Endothelial cell of umbilical vein (primary cell): Measurements from ENCODE around the gene TGFBR2.

ENCODE experiments used
- CTCF ChIP-seq, 2 donors: IDR thresholded peaks; 1 replicate in 1 of 2; 2 replicates in 1 of 2; pipeline ENCODE4 v1.5.1; 2011; ENCODE audit warnings: low read length in 2 of 2, mild to moderate bottlenecking in 2 of 2, moderate library complexity in 2 of 2, control low read depth in 1 of 2, inconsistent platforms in 1 of 2, low read depth in 1 of 2; ENCODE audit not compliant: insufficient read depth in 1 of 2; ENCODE audit errors: extremely low read depth in 1 of 2
- EZH2 ChIP-seq: IDR thresholded peaks from 2 replicates; pipeline ENCODE4 v1.6.1; 2012; ENCODE audit warnings: borderline replicate concordance, low read depth, mild to moderate bottlenecking, moderate library complexity, low read length, inconsistent platforms; ENCODE audit not compliant: severe bottlenecking
- FOS ChIP-seq: IDR thresholded peaks from 2 replicates; pipeline ENCODE4 v1.6.1; 2011; ENCODE audit warnings: mild to moderate bottlenecking, low read length, moderate library complexity, borderline replicate concordance; ENCODE audit not compliant: insufficient read depth
- JUN ChIP-seq: IDR thresholded peaks from 2 replicates; pipeline ENCODE4 v1.6.1; 2011; ENCODE audit warnings: borderline replicate concordance, low read depth; ENCODE audit not compliant: insufficient read length, insufficient read depth
- MAX ChIP-seq: IDR thresholded peaks from 2 replicates; pipeline ENCODE4 v1.6.1; 2011; ENCODE audit not compliant: insufficient read depth, insufficient read length
- MYC ChIP-seq: IDR thresholded peaks from one replicate; pipeline ENCODE4 v1.6.1; 2011; ENCODE audit warnings: mild to moderate bottlenecking, low read depth, low read length
- POLR2A ChIP-seq: IDR thresholded peaks from 2 replicates; pipeline ENCODE4 v1.6.1; 2012; ENCODE audit warnings: low read depth, mild to moderate bottlenecking, control low read depth, low read length
- POLR2AphosphoS5 ChIP-seq: IDR thresholded peaks from 2 replicates; pipeline ENCODE4 v1.6.1; 2012; ENCODE audit warnings: low read depth, mild to moderate bottlenecking, control low read depth, low read length, moderate library complexity; ENCODE audit not compliant: insufficient read depth

- TF ChIP-seq CTCF (IDR thresholded peaks at IDR 0.05; ENCODE audit: extremely low read depth in 1 of 2, insufficient read depth in 1 of 2, low read depth in 1 of 2, low read length in 2 of 2) (no peak), EZH2 (no peak), POLR2A (no peak), MYC (no peak), POLR2AphosphoS5 (no peak), MAX (no peak), JUN (no peak), FOS (no peak)
Observed at GRCh38 chr3:30713885-30714503, 107.6 kb downstream of the TGFBR2 start.
